Liver (tissue), 3 donors: ENCODE measurements around the gene WNT8A.
"Not testable (repeated sequence)": the region's sequence is repeated elsewhere in the genome, so short reads cannot be mapped to it uniquely, and the experiment has no call there.

ENCODE experiments used
- FOXA1 ChIP-seq: IDR thresholded peaks from 2 replicates; pipeline ENCODE4 v1.6.1; 2016; ENCODE audit warnings: antibody characterized with exemption
- HNF4G ChIP-seq: IDR thresholded peaks from 2 replicates; pipeline ENCODE4 v1.6.1; 2016; ENCODE audit warnings: antibody characterized with exemption
- JUND ChIP-seq, 2 donors: IDR thresholded peaks; 2 replicates each; pipeline ENCODE4 v1.6.1; 2016; ENCODE audit warnings: antibody characterized with exemption in 2 of 2
- MAX ChIP-seq: IDR thresholded peaks from 2 replicates; pipeline ENCODE4 v1.6.1; 2016; ENCODE audit warnings: antibody characterized with exemption
- RAD21 ChIP-seq, 2 donors: IDR thresholded peaks; 2 replicates each; pipeline ENCODE4 v1.6.1; 2016; ENCODE audit warnings: antibody characterized with exemption in 2 of 2, mild to moderate bottlenecking in 2 of 2
- SP1 ChIP-seq: IDR thresholded peaks from 2 replicates; pipeline ENCODE4 v1.6.1; 2018; ENCODE audit warnings: antibody characterized with exemption, mild to moderate bottlenecking
- TAF1 ChIP-seq: conservative IDR thresholded peaks from 2 replicates; pipeline ENCODE4 v1.6.1; 2016; ENCODE audit warnings: antibody characterized with exemption, mild to moderate bottlenecking
- TF ChIP-seq, protein P1 (sequence below): fragments of 150-350 bp; IDR thresholded peaks from 2 replicates; pipeline ENCODE4 v1.5.1; 2017; ENCODE audit warnings: improper control_type of control experiment, low read depth, low read length; ENCODE audit not compliant: missing input control
- TF ChIP-seq, protein P2 (sequence below): IDR thresholded peaks from 2 replicates; pipeline ENCODE4 v1.6.1; 2016; ENCODE audit warnings: antibody characterized with exemption
- donor health status: healthy.
- donor health status: healthy.

DNA sequence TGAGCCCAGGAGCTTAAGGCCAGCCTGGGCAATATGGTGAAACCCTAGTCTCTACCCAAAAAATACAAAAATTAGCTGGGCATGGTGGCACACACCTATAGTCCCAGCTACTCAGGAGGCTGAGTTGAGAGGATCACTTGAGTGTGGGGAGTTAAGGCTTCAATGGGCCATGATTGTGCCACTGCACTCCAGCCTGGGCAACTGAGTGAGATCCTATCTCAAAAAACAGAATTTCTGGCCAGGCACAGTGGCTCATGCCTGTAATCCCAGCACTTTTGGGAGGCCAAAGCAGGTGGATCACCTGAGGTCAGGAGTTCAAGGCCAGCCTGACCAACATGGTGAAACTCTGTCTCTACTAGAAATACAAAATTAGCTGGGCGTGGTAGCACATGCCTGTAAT, 31.1 kb upstream of the WNT8A start:
- TF ChIP-seq, protein P1, sequence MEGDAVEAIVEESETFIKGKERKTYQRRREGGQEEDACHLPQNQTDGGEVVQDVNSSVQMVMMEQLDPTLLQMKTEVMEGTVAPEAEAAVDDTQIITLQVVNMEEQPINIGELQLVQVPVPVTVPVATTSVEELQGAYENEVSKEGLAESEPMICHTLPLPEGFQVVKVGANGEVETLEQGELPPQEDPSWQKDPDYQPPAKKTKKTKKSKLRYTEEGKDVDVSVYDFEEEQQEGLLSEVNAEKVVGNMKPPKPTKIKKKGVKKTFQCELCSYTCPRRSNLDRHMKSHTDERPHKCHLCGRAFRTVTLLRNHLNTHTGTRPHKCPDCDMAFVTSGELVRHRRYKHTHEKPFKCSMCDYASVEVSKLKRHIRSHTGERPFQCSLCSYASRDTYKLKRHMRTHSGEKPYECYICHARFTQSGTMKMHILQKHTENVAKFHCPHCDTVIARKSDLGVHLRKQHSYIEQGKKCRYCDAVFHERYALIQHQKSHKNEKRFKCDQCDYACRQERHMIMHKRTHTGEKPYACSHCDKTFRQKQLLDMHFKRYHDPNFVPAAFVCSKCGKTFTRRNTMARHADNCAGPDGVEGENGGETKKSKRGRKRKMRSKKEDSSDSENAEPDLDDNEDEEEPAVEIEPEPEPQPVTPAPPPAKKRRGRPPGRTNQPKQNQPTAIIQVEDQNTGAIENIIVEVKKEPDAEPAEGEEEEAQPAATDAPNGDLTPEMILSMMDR, result not testable (repeated sequence)
- not testable (repeated sequence) for TF ChIP-seq RAD21 (IDR thresholded peaks at IDR 0.05); JUND (IDR thresholded peaks at IDR 0.05); SP1; FOXA1; HNF4G; MAX; TAF1
- TF ChIP-seq, protein P2, sequence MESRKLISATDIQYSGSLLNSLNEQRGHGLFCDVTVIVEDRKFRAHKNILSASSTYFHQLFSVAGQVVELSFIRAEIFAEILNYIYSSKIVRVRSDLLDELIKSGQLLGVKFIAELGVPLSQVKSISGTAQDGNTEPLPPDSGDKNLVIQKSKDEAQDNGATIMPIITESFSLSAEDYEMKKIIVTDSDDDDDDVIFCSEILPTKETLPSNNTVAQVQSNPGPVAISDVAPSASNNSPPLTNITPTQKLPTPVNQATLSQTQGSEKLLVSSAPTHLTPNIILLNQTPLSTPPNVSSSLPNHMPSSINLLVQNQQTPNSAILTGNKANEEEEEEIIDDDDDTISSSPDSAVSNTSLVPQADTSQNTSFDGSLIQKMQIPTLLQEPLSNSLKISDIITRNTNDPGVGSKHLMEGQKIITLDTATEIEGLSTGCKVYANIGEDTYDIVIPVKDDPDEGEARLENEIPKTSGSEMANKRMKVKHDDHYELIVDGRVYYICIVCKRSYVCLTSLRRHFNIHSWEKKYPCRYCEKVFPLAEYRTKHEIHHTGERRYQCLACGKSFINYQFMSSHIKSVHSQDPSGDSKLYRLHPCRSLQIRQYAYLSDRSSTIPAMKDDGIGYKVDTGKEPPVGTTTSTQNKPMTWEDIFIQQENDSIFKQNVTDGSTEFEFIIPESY, result not testable (repeated sequence)
